Measurements from ENCODE around the gene DSCAML1.

The DSCAML1 gene

DNA sequence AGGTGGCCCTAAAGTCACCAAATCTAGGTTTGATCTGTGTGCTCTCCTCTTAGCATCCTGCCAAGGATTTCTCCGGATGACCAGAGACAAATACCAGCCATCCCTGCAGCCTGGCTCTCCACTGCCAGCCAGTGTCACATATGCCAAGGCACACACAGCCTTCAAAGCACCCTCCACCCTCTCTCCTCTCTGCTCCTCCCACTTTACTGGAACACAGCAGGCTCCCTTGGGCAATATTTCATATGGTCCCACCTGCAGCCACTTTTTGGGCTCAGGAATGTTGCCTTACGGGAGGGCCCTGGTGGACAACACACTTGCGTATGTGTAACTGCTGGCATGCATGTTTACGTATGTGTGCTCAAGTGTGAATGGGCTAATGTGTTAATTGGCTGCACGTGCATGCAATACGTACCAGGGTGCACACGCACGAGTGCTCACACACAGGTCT is 285.5 kb downstream of the DSCAML1 start:
- no peak for DNase-seq

GRCh38 chr11:117510646-117511045 is 286.4 kb downstream of the DSCAML1 start:
- DNase-seq, result no peak

DNA sequence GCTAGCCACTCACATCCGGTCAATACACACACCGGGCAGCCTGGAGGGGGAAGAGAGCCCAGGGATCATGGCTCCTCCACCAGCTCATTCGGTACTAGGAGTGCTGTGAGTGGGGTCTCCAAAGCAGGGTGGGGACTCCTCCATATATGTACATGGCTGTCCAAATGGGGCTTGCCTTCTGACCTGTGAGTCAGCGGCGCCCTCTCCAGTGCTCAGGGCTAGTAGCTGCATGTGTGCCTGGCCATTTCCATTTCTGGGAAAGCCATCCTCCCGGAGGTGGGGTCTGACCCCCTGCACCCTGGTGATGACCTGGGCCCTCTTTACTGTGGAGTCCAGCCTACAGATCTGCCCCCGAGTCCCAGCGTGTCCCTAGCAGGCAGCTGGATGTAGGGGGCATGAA is 287.5 kb downstream of the DSCAML1 start:
- no peak for DNase-seq

DNA sequence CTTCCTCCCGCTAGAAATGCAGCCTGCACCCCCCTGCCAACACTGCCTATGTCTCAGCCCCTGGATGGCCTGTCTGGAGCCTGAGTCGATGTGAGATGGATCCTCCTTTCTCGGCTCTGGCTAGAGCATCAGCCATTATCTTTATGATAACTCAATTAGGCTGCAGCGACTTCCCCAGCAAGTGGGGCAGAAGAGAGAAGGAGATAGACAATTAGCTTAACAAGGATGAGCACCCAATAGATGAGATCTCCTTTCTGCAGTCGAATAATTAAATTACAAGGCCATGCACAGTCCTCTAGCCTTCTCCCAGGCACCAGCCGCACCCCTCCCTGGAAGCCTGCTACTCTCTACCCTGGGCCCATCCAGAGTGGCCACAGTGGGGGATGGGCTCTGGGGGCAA is 290.0 kb downstream of the DSCAML1 start:
- DNase-seq, result no peak

GRCh38 chr11:117505285-117505970 is 291.6 kb downstream of the DSCAML1 start:
- no peak for DNase-seq

DNA sequence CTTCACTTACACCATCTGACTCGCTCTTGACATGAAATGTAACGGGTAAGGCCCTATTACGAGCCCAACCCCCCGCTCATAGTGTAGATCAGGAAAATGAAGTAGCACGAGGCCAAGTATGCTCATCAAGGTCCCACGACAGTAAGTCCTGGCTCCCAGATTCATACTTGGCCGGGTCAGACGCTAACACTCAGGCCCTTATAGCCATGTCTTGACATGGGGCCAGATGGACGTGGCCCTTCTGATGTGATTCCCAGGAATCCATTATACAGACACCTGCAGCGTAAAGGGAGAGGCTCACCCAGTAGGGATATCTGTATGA is 294.3 kb downstream of the DSCAML1 start:
- no peak for DNase-seq

DNA sequence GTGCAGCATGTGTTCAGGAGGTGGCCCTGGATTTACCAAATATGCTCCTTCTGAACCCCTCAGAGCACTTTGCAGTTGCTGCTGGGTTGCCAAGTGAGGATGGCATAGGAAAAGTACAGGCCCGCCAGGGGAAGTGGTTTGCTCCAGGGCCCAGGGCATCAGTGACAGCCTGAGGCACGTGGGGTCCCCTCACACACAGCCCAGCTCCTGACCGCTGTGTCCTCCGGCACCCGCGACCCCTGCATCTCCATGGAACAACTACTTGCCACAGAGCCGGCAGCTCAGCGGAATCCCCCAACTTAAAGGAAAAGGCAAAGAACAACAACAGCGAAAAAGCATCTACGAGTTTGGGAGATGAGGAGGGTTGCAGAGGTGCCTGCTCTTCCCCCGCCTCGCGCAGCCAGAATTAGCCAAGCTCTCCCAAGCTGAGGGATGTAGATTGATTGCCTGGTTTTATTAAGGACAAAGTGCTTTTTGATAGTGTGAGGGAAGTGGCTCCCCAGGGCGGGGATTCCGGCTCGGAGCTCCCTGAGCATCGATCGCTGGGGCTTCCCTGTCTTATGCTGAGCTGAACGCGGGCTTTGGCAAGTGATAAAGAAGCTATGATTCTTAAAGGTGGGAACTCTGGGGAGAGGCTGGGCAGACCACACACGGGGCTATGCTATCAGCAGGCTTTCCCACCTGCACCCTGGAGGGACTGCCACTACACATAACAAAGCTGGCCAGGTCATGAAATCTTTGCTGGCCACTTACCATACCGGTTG is 294.8 kb downstream of the DSCAML1 start:
- no peak for DNase-seq

GRCh38 chr11:117501237-117501898 is 295.6 kb downstream of the DSCAML1 start:
- peak; percentile 73 to 86 for DNase-seq

DNA sequence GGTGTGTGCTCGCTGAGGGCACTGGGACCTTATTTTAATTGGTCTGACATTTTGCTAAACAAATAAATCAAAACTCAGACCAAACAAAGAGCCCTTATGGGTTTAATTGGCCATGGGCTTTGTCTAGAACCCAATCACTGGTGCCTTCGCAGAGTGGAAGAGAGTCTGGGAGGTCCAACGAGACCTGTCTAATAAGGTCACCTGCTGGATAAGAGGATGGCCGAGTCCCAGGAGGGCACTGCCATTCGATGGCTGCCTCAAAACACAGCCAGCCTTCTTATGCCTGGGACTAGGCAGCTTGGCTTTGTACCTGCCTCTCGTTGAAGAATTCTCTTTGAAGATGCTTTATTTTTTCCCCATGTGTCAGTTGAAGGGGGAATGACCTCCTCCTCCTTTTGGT is 298.2 kb downstream of the DSCAML1 start:
- DNase-seq, result peak; percentile 50 to 62

DNA sequence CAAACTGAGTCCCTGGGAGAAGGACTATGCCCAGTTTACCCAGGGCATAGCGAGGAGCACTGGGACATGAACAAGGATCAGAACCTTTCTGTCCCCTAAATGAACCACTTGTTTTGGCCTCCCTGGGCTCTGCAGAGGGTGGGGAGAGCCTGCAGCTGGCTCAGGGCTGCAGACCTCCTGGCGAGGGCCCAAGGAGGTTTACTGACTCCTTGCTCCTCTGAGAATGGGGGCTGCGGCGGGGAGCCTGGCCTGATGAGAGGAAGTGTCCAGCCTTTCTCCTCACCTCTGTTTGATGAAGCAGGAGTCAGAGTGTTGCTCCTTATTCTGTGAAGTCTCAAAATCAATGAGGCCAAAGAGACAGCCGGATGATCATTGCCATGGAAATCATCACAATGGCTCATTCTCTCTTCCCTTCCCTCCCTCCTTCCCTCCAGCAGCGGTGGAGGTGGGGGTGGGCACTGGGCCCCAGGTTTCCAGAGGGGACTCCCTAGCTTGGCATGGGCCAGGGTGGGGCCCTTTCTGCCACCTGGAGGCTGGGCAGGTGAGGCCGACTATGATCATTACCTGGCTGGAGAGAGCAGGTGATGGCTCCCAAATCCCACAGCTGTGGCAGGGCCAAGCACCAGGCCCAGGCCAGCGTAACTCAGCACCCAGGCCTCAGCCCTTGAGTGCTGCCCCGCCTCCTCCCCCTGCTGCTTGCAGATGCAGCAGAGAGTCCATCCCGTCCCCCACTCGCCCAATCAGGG is 299.6 kb downstream of the DSCAML1 start:
- peak in 1 of 2 experiments; percentile 16 for DNase-seq

DNA sequence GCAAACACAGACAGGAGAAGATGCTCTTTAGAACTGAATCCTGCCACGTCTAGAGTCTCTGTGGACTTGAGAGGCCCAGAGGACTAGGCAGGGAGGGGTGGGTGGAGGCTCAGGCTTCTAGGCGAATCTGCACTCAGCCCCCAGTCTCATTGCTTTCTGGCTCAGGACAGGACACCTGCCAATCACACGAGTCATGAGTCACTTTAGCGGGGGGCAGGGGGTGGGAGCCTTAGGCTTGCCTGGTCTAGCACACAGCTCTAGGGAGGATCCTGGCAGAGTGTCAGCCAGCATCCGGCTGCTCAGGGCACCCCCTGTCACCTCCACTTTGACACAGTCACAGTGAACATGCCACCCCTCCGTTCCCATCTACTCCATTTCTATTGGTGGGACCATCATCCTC is 301.7 kb downstream of the DSCAML1 start:
- no peak for DNase-seq

DNA sequence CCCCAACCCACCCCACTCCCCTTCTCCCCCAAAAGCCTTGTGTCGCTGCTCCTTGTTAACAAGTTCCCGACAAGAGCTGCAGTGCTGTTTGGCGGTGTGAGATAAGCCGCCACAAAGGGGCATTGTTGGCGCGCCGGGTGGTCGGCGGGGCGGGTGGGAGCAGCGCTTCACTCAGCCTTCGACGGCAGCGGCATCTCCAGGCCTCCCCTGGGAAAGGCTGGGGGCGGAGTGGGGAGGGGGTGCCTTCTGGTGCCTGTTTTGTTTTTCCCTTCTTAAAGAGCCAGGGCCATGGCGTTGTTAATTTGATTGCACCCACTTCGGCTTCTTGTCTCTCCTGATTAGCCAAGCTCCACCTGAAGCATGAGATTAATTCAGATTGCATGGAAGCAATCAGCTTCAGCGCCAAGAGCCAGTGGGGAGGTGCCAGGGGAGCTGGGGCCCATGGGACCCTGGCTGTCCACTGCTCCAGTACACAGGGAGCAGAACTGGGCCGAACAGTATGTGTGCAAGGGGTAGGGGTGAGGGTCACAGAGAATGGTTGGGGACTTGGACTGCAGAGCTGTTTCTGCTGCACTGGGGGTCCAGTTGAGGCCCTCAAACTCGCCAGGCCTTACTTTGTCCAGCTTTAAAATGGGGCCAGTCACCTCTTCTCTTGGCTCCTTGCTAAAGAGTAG is 304.3 kb downstream of the DSCAML1 start:
- DNase-seq, result no peak

GRCh38 chr11:117490911-117491310 is 306.1 kb downstream of the DSCAML1 start:
- DNase-seq, result no peak

DNA sequence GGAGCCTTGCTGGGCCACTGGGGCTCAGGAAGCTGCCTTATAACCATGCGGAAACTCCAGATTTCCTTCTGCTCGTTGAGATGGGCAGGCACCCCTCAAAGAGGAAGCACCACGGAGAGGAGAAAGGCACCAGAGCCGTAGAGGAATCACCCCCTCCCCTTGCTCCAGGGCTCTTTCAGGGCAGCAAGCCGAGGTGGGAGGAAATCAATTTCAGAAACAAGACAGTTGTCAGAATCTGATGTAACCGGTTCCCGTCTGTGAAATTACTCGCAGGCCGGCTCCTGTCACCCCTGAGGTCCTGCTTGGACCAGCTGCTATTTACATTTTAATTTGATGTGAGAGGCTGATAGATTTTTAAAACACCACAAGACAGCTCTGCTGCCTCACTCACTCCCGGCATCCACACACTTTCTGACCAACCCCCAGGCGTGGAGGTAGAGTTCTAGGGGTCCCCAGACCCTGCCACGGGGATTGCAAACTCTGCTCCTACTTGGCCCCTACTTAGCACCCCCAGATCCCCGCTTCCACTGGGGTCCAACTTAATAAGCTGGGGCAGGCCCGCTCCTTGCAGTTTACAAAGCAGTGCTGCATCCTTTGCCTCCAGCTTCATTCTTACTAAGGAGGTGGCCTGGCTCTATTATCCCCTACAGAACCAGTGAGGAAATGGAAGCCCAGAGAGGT is 306.9 kb downstream of the DSCAML1 start:
- DNase-seq, result no peak

DNA sequence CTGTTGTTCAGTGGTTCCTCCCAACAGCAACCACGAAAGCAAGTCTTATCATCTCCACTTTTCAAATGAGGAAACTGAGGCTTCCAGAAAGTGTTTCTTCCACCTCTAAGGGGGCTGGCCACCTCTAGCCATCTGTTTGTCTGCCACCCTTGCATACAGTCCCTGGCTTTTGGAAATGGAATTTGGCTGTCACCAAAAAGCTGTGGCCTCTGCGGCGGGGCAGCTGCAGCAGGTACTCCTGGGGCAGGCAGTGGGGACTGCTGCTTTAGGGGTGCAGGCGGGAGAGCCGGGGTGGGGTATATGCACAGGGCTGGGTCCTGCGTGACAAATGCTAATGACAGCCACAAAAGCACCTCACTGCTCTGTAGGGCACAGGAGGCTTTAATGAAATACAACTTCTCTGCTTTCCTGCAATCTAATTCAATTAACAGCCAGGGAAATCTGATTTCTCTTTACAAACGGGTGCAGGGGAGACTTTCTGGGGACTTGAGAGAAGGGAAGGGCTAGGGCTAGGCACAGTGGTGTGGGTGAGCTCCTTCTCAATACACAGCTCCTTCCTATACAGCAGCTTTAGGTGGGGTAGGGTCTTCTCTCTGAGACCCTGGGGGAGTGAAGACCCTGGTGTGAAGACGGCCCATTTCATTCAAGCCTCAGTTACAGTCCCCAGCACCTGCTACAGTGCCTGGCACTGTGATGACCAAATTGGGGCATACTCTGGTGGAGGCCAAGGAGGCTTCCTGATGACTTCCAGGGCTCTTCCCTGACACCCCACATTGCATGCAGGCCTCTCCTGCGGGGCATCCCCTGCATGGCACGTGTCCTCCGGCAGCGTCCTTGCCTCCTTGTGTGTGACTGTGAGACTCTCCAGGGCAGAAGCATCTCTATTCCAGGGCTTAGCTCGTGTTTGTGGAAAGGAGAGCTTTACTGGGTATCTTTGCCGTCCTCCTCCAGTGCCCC is 307.7 kb downstream of the DSCAML1 start:
- no peak for DNase-seq

DNA sequence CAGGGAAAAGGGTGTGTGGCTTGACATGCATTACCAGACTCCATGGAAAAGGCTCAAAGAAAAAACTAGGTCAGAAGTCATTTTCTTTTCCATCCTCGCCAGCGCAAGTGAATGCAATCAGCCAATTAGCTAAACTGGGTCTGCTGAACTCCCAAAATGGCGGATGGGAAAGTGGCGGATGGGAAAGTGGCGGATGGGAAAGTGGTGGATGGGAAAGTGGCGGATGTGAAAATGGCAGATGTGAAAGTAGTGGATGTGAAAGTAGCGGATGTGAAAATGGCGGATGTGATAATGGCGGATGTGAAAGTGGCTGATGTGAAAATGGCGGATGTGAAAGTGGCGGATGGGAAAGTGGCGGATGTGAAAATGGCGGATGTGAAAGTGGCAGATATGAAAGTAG is 311.0 kb downstream of the DSCAML1 start:
- no peak for DNase-seq

GRCh38 chr11:117484156-117484555 is 312.9 kb downstream of the DSCAML1 start:
- no peak for DNase-seq

DNA sequence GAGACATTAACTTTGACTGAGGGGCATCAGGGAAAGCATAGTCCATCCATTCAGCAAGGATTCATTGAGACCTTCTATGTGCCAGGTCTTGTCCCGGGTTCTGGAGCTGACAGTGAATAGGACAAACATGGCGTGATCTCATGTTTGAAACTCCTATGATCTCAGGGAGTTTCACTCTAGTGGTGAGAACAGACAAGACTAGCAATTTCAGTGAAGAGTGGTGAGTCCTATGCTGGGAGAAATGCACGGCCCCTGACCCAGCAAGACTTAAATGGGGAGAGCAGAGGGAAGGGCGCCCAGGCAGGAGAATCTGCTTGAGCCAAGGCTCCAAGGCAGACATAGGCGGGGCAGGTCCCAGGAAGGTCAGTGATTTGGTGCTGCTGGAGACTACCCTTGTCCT is 313.6 kb downstream of the DSCAML1 start:
- DNase-seq, result no peak

GRCh38 chr11:117482881-117483280 is 314.1 kb downstream of the DSCAML1 start:
- DNase-seq, result no peak

GRCh38 chr11:117481885-117482284 is 315.1 kb downstream of the DSCAML1 start:
- no peak for DNase-seq

DNA sequence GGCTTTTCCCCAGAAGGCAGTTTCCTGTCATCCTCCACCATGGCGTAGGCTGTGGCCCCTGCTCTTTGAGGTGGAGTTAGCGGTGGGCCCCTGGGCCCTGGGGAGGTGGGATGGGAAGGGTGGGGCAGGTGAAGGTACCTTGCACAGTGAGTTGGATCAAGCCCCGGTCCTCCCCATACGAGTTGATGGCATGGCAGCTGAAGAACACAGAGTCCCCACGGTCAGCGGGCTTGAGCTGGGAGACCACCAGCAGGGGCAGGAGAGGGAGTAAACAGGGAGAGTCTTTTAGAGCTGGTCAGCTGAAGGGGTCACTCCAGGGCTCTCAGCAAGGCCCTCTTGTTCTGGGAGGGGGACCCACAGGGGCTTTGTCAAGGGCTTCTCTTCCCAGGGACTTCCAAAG is 316.0 kb downstream of the DSCAML1 start:
- DNase-seq, result no peak
